GM12875 (cell line): Measurements from ENCODE around the gene CHODL.

Experiments
- H3K4me3 ChIP-seq: one replicate; pipeline ENCODE4 v1.5.1; 2011; ENCODE audit warnings: low read depth, low read length, control low read depth
- CTCF ChIP-seq: IDR thresholded peaks from 2 replicates; pipeline ENCODE4 v1.5.1; 2011; ENCODE audit warnings: low read depth, mild to moderate bottlenecking, control low read depth, inconsistent platforms, low read length, moderate library complexity, borderline replicate concordance; ENCODE audit not compliant: insufficient read depth

The CHODL gene

GRCh38 chr21:18235545-18235944, 9.1 kb upstream of the CHODL start:
- H3K4me3 ChIP-seq: no peak overlapping the region
- no peak for TF ChIP-seq CTCF

GRCh38 chr21:18245464-18245967, 883 bp downstream of the CHODL start:
- TF ChIP-seq CTCF: no peak
- H3K4me3 ChIP-seq: no peak overlapping the region

- no peak for TF ChIP-seq CTCF
- H3K4me3 ChIP-seq: no peak overlapping the region
These were observed 3.5 kb downstream of the CHODL start for GRCh38 chr21:18248171-18248570.

- H3K4me3 ChIP-seq: no peak overlapping the region
- TF ChIP-seq CTCF: no peak
These were observed 5.0 kb downstream of the CHODL start for GRCh38 chr21:18249672-18250071.

- TF ChIP-seq CTCF: no peak
- H3K4me3 ChIP-seq: no peak overlapping the region
These were observed 6.4 kb downstream of the CHODL start for GRCh38 chr21:18251065-18251464.

GRCh38 chr21:18252256-18252655, 7.6 kb downstream of the CHODL start:
- H3K4me3 ChIP-seq: no peak overlapping the region
- TF ChIP-seq CTCF: no peak

- TF ChIP-seq CTCF: no peak
- H3K4me3 ChIP-seq: no peak overlapping the region
These were observed 8.0 kb downstream of the CHODL start for GRCh38 chr21:18252680-18253079.
